Measurements from ENCODE around the gene SNX27.
"Not testable (repeated sequence)": the region's sequence is repeated elsewhere in the genome, so short reads cannot be mapped to it uniquely, and the experiment has no call there.

SNX27 gene

DNA sequence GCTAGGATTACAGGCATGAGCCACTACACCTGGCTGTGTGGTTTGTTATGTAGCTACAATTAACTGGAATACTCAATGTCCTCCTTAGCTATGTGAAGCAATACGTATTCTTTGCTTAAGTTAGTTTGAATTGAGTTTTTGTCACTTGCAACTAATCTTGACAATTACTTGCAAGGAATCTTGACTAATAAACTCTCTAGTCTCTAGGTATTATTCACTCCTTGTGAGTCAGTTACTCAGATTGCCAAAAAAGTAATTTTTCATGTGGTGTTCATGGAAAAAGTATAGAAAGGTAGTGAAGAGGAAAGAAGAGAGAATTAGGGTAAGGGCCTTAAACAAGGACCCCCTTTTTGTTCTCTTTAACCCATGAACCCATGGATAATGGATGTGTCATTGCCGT, 7.6 kb upstream of the SNX27 start:
- no peak for DNase-seq

DNA sequence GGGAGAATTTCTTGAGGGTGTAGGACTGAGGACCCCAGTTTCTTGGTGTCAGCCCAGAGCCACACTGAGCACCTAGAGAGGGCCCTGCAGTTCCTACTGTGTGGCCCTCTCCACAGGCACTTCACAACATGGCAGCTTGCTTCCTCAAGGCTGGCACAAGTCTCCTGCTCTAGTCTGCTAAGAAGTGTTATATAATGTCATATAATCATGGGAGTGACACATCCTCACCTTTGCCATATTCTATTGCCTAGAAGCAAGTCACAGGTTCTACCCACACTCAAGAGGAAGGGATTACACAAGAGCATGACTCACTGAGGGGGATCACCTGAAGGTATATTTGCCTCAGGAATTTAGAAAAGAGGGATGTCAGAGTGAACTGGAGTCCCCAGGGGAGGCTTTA, 5.5 kb upstream of the SNX27 start:
- DNase-seq = no peak

DNA sequence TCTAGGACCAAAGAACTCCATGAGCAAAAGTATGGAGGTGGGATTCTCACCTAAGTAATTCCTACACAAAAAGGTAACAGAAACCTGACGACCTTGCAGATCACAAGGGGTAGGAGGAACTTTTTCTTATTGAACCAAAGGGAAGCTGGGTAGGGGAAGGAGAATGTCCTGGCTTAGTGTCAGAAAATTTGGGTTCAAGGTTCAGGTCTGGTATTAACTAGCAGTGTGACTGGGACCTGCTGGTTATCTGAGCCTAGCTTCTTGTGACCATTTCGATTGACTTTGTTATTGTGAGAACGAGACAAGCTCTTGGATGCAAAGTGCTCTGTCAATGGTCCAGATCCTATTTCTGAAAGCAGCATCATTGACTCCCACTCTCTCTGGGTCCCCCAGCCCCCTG, 5.0 kb upstream of the SNX27 start:
- DNase-seq = no peak

DNA sequence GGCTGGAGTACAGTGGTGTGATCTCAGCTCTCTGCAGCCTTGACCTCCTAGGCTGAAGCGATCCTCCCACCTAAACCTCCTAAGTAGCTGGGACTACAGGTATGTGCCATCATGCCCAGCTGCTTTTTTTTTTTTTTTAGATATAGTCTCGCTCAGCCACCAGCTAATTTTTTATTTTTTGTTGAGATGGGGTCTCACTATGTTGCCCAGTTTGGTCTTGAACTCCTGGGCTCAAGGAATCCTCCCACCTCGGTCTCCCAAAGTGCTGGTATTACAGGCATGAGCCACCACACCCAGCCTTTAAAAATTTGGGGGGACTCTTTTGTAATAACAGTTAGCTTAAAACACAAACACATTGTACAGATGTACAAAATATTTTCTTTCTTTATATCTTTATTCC, 1.7 kb upstream of the SNX27 start:
- no peak for DNase-seq

DNA sequence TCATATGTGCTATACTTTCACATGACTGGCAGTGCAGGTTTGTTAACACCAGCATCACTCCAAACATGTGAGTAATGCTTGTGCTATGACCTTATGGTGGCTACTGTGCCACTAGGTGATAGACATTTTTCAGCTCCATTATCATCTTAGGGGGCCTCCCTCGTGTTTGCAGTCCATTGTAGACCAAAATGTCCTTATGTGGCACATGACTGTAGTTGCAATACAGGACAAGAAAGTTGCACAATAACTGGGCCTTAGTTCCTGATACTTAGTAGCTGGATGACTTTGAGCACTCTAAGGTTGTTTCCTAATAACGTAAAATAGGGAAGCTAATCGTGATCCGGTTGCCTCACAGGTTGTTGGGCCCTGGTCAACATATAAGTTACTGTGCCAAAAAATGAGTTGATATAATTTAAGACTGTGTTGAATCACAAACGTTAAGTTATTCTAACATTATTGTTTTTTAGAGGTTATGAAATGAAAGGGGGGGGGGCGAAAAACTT, 511 bp upstream of the SNX27 start:
- DNase-seq = no peak

DNA sequence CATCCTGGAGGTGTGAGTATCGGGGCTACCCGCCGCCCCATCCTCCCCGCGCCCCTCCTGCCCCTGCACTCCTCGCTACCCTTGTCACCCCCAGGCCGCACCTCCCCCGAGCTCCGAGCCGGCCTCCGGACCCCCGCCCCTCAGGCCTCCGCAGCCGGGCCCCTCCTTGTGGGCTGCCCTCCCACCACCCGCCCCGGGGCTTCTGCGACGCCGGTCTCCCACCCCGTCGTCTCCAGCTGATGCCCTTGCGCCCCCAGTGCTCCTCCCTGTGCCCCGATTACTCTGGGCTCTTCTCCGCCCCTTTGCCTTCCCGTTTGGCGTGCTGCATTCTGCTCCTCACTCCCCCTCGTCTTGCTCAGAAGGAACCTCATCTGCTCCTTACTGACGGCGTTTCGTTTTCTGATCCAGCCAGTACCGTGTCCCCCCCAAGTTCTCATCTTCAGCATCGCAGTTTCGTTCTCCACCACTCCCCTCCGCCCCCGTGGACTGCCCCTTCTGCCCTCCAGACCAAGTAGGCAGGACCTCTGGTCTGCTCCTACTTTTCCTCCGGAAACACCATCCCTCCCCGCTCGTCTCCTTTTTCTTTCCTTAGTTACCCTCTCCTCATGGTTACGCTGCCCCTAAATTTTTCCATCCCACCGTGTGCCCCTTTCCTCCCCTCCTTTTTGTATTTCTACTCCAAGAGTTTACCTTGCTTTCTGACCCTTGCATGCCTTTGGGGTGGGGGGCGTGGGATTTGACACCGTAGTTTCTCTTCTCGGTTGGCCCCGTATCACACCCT, 841 bp downstream of the SNX27 start:
- DNase-seq = no peak

DNA sequence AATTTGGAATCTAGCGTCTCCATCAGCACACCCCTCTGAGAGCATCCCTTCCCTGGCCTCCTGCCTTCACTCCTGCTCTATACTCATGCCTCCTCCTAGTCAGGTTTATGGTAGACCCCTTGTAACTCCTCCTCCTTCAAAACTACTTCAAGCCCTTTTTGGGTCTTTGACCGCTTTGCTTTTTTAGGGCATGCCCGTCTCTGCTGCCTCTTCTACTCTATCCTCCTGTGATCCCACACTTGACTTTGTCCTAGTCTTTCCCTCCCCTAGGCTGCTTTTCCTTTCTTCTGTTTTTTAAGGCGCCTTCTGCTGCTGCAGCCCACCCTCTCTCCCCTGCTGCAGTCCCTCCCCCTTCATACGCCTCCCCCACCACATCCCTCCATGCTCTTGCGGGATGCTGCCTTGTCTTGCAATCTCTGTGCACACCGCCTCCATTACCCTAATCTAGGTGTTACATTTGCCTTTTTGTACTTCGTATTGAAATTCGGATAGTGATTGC, 1.5 kb downstream of the SNX27 start:
- DNase-seq = no peak

DNA sequence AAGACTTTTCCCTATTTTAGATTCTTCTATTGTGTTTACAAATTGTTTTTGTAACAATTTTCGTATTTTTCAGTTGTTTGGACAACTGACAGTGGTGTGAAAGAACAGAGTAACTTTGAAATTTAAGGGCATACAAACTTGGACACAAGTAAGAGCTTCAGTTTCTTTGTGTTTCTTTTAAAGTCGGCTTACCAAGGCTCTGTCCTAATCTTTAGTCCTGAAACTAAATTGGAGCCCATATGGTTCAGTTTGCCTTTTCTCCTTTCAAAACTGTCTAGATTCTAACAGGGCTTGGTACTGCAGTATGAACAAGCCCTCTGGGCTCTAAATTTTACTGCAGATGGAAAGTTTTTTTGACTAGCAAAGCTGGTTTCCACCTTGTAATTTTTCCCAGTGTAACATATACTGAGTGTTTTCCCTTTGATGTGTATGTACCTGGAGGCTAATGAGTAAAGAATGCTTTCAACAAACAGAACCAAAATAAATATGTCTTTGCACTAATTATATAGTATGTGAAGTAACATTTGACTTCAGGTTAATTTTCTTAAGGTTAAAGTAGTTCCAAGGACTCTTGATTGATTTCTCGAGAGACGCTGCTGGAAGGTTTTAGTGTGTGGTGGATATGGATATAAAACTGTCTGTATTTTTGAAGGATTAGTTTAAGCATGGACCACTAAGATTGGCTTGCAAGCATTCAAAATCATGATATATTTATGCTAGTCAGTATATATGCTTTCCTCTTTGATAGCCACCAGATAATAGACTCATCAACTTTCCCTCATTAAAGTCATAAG, 4.1 kb downstream of the SNX27 start:
- DNase-seq = no peak

DNA sequence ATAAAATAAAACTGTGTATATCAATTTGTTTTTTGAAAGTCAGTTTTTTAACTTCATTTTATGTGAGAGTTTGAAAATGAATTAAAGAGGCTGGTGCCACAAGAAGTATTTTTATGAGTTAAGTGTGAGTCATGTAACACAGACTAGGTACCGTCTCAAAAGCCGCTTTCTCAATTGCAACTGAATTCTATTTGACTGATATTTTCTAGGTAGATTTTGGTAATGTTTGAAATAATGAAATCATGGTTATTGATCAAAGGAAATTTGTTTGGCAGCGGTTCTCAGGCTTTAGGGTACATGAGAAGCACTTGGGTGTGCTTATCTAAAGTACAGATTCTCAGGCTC, 4.6 kb downstream of the SNX27 start:
- DNase-seq = no peak

DNA sequence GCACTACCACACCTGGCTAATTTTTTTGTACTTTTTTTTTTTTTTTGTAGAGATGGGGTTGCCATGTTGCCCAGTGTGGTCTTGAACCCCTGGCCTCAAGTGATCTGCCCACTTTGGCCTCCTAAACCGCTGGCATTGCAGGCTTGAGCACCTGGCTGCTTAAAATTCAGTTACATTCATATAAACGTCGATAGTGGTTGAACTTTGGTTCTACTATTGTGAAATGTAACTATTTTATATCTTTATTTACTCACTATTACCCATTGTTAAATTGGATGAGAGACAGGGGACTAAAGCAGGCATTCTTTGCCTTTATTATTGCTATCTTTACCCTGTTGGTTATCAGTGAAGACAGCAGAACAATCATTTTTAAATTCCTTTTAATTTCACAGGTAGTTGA, 6.2 kb downstream of the SNX27 start:
- DNase-seq = no peak

DNA sequence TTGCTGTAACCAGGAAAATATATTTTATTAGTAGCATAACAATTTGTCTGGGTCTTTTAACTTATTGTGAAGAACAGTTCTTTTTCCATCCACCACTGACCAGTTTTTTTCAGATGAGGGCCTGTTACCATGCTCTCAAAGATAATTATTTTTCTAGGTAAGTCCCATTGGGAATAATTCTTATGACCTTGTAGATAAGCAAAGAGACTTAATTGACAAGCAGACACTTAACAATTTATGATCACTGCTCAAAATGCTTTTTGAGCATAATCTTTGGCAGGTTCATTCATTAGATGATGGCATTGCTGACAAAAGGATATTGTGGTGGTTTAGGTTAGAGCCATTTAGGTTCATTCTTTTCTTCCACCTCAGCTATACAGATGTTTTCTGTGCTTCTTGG, 6.6 kb downstream of the SNX27 start:
- DNase-seq = no peak

DNA sequence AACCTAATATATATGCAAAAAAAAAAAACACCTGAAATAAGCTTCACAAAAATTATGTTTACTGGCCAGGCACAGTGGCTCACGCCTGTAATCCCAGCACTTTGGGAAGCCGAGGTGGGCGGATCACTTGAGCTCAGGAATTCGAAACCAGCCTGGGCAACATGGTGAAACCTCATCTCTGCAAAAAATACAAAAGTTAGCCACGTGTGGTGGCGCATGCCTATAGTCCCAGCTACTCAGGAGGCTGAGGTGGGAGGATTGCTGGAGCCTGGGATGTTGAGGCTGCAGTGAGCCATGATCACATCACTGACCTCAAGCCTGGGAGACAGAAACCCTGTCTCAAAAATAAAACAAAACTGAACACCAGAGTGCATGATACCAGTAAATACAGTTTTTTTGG, 7.1 kb downstream of the SNX27 start:
- not testable (repeated sequence) for DNase-seq

DNA sequence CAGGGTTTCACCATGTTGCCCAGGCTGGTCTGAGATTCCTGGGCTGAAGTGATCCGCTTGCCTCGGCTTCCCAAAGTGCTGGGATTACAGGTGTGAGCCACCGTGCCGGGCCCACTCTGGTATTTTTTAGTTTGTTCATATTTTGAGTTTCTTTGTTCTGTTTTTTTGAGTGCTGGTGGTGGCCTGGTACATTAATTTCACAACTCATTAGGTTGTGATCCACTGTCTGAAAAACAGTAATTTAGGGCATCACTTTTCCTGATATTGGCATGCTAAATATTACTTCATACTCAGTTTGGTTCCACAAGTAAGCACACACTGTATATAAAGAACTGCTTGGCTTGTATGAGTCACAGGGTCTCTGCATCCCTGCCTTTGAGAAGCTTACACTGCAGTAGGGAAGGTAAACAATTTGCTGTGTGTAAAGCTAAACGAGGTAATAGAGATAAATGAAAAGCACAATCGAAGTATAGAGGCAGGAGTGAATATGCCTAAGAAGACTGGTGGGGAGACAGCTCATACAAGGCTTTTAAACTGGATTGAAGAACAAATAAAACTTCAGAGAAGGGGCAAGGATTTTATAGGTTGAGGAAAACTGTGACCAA, 7.7 kb downstream of the SNX27 start:
- no peak for DNase-seq

DNA sequence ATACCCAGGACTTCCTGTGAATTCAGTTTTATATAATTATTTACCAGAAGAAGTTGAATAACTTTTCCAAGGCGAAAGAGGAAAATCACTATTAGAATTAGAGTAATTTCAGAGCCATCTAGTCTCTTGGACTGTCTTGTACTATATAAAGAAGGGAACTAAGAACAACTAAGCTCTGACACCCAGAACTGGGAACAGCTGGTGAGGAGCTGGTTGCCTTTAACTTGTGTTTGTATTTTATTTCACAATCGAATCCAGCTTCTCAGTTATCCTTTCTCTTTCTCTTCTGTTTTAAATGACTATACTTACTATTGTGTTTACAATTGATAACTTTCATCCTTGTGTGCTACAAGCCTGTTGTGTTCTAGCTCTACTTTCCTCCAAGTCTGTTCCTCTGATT, 8.4 kb downstream of the SNX27 start:
- DNase-seq = no peak

DNA sequence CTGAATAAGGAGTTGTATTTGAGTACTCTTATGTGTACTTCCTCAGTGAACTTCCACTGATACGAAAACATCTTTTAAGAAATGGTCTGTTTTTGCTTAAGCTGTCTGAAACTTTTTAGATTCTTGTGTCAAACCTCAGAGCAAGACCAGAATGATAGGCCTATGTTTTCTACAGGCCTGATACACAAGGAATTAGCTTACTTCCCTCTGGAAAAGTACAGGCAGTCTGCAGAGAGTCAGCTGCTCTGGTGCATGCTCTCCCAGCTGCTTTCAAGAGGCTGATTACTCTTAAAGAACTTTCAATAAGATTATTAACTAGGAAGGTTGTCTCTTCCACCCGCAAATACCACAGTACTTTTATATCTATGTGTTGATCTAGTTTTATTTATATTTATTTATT, 9.5 kb downstream of the SNX27 start:
- DNase-seq = no peak

DNA sequence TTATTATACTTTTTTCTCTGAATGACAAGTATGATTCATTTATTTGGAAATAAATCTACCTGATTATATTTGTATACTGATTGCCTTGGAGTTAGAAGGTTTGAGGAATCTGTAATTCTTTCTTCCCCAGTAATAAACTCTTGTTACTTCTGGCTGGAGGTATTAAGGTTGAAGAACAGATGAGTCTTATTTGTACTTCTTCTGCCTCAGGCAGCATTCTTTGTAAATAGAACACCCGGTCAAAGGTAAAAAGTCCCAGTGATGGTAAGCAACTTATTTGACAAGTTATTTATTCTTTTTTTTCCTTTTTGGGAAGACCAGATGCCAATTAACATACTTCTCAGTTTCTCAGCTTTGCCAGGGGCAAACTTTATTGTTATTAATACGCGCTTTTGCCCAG, 12.9 kb downstream of the SNX27 start:
- no peak for DNase-seq

DNA sequence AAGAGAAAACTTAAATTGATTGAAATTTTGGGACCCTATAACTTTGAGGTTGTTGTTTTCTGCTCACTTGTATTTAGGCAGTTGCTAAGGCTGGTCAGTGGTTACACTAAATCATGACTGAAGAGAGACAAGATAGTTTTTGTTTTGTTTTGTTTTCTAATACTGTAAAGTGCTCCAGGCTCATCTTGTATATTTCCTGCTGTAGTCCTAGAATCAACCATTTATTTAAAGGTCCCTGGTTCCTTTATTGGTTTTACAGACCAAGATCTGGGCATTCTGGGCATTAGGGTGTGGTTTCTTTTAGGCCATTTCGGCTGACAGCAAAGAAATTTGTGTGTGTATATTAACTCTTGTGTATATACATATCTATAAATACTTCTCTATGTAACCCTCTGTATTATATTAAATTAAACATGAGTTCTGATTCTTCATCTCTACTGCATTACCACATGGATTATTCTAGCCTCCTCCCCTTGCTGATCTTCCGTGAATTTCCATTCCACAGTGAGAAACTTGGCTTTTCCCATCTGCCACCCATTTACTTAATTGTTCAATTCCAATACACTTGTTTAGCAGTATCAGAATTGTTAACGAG, 15.0 kb downstream of the SNX27 start:
- DNase-seq = no peak

DNA sequence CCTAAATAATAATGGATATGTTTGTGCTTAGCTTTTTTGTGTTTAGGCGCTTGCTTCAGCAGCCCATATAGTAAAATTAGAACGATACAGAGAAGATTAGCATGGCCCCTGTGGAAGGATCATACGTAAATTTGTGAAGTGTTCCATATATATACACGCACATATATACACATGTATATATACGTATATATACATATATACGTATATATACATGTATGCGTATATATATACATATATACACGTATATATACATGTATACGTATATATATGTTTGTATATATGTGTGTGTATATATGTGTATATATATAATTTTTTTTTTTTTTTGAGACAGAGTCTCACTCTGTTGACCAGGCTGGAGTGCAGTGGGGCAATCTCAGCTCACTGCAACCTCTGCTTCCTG, 17.4 kb downstream of the SNX27 start:
- DNase-seq = no peak

DNA sequence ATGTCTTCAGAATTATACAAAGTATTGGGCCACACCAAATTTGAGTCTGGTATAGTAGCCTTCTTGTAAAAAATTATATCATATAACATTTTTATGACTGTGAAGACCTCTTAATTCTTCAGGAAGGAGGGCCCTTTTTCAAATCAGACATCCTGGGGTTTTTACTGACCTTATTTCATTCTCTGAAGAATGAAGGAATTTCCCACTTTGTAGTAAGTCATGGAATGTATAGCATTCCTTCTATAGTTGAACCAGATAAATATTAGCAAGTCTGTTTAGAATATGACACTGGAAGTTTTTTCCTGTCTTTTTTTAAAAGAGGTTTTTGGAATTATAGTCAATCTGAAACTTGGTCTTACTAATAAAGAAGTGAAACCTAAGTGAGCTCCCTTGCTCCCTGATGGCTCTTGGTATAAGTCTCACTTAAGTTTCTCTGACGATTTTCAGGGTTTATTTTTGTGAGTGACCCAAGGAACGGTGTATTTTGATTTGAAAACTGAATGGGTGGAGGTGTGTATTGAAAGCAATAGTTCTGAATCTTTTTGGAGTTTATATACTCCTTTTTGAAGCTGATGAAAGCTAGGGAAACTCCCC, 23.7 kb downstream of the SNX27 start:
- DNase-seq = no peak

DNA sequence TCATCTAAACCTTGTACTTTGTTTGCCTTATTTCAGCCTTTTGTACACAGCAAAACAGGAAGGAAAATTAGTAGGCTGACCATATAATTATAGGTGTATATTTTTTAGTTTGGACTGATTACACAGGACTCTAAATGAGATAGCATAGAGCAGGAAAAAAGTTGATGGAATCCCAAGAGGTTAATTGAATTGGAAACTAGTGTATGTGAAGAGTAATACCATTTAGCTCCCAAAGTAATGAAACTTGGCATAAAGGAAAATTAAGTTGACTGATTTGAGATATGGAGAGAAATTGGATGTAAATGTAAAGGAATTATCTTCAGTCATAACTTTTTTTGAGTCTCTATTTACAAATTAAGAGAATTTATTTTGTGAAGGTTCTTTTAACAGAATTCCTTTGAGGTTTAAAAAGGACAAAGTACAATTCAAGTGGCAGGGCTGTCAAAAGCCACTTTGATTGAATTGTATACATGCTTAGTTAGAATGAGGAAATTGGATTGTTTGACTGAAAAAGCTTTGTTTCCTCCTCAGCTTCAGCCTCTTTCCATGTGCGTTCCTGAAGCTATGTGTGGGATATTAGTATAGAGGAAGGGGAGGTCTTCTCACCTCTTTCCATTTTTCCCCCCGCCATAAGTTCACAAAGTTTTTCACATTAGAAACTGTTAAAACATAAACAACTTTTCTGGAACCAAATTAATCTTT, 26.4 kb downstream of the SNX27 start:
- no peak for DNase-seq

DNA sequence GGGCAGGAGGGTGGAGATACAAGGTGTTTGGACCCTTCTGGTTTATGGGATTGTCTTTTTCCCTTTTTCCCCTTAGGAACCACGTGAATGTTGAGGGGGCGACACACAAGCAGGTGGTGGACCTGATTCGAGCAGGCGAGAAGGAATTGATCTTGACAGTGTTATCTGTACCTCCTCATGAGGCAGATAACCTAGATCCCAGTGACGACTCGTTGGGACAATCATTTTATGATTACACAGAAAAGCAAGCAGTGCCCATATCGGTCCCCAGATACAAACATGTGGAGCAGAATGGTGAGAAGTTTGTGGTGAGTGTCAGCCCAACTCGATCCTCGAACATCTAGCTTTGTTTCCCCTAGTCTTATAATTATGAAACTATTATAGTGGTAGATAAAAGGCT, 27.0 kb downstream of the SNX27 start:
- DNase-seq = no peak

DNA sequence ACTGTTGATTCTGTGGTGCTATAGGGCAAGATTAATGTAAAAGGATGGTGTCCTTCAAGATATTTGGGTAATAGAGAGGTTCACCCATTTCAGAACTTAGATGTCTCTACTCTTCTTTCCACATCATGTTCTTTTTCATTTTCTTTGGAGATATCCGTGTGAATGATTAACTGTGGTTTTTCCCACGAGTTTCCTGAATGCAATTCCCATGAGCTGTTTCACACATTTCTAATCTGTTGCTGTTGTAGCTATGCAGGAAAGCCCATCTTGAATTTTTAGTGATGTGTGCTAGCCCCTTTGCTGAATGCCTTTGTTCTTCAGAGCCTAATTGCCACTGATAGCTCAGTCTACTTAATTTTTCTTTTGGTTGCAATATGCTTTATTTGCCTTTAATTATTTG, 27.6 kb downstream of the SNX27 start:
- no peak for DNase-seq
